GM12864 (cell line): ENCODE measurements around the gene CLCN5.

ENCODE experiments used
- DNase-seq: peaks from one replicate; pipeline ENCODE4 v3.0.0-alpha.2; 2011; ENCODE audit warnings: low read depth
- H3K4me3 ChIP-seq: 2 replicates; pipeline ENCODE4 v1.5.1; 2011; ENCODE audit warnings: mild to moderate bottlenecking, low read depth, low read length, control low read depth
- TF ChIP-seq, protein P1 (sequence below): IDR thresholded peaks from 2 replicates; pipeline ENCODE4 v1.5.1; 2011; ENCODE audit warnings: low read depth, mild to moderate bottlenecking, moderate library complexity, low read length, control low read depth, inconsistent platforms; ENCODE audit errors: missing control alignments

CLCN5 gene

DNA sequence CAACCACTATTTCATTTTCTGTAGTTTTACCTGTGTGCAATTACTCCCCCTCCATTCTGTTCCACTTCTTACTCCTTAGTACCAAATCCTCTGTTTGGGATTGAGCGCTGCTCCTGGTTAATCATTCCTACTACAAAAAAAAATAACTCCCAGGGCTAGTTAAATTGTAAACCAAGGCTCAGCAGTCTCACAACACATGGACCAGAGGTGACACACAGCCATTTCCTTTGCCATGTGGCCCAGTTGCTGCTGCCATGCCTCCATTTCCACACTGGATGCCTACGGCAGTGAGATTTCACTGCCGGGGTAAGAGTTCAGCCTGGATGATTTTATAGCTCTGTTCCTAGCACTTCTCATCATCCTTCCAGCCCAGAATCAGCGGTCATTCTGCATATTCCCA is 171.2 kb downstream of the CLCN5 start:
- H3K4me3 ChIP-seq, result no peak overlapping the region
- no peak for DNase-seq
- TF ChIP-seq, protein P1, sequence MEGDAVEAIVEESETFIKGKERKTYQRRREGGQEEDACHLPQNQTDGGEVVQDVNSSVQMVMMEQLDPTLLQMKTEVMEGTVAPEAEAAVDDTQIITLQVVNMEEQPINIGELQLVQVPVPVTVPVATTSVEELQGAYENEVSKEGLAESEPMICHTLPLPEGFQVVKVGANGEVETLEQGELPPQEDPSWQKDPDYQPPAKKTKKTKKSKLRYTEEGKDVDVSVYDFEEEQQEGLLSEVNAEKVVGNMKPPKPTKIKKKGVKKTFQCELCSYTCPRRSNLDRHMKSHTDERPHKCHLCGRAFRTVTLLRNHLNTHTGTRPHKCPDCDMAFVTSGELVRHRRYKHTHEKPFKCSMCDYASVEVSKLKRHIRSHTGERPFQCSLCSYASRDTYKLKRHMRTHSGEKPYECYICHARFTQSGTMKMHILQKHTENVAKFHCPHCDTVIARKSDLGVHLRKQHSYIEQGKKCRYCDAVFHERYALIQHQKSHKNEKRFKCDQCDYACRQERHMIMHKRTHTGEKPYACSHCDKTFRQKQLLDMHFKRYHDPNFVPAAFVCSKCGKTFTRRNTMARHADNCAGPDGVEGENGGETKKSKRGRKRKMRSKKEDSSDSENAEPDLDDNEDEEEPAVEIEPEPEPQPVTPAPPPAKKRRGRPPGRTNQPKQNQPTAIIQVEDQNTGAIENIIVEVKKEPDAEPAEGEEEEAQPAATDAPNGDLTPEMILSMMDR, result no peak

DNA sequence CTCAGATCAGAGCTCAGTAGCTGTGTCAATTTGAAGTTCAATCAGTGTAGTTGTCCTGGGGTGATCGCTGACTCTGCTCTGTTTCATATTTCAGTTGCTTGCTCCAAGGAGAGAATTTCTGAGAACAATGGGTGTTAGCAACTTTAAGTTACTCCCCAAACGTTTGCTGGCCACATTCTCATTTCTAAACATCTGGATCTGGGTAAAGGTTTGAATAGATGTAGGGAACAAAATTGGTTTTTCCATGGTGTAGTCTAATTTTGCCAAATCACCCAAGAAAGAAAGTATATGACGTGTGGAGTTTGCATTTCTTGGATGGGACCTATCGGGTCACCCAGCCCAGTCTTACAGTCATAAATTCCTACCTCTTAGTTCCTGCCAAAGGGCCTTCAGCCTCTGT is 174.7 kb downstream of the CLCN5 start:
- DNase-seq, result no peak
- TF ChIP-seq, protein P1, result no peak
- no peak overlapping the region for H3K4me3 ChIP-seq

DNA sequence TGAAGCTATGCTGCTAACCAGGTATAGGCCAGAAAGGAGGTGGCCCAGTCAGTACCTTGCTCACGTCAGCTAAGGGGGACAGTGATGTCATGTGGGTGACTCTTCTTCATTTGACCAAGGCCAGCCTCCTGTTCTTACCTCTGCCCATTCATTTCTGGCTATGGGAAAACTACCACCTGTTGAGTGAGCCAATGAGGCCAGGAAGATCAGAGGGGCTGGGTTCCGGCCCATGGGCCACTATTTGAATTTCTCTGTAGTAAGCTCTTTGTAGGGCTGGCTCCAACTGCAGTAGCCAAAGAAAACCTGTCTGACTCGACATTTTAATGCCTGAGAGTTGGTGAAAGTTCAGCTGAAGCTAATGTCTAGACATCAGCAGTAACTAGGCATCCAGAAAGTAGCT is 175.8 kb downstream of the CLCN5 start:
- TF ChIP-seq, protein P1, result no peak
- no peak overlapping the region for H3K4me3 ChIP-seq
- no peak for DNase-seq

DNA sequence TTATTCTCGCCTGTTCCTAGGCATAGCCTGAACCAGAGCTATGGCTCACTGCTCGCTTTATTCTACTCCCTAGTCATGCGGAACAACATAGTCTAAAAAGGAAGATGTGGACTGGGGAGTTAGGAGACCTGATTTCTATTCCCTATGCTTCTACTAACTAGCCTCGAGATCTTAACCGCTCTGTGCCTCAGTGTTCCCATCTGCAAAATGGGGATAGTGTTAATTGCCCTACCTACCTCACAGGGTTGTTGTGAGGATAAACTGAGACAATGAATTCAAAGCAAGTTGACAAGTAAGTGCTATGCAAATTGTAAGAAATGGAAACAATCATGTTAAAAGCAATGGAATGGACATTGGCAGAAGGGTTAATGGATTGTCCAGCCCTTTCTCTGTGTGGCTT is 176.4 kb downstream of the CLCN5 start:
- H3K4me3 ChIP-seq, result no peak overlapping the region
- no peak for DNase-seq
- TF ChIP-seq, protein P1, result no peak

DNA sequence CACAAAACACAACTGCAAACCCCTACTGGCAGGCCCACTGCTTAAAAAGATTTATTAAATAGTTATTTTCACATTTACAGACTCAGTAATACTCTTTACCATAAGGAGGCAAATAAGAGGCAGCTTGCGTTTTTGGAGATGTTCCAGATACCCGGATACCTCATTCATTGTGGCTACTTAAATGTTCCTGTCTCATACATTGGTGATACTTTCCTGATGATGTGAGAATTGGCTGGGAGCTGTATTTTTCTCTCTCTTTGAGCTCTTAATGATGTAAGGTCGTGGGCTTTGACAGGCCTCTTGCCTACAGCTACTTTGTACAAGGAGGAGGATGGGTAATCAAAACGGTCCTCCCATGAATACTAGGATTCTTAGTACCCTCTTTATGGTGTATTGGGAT is 176.9 kb downstream of the CLCN5 start:
- H3K4me3 ChIP-seq, result no peak overlapping the region
- DNase-seq, result no peak
- TF ChIP-seq, protein P1, result no peak

DNA sequence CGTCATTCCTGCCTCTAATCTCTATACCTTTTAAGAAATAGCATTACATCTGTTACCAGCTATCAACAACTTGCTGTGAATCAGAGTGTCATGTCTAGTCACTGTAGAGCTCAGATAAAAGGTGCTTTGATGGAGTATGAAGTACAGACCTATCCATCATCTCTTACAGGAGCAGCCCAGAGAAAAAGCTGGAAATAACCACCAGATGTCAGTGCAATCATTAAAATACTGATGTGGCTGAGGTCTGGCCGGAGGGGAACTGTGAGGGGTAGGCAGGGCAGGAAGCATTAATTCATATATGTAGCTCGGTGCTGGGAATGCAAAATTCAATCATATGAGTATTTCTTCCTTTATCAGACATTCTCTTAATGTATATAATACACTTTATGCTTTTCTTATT is 177.8 kb downstream of the CLCN5 start:
- no peak for DNase-seq
- no peak overlapping the region for H3K4me3 ChIP-seq
- TF ChIP-seq, protein P1, result peak; percentile 10

DNA sequence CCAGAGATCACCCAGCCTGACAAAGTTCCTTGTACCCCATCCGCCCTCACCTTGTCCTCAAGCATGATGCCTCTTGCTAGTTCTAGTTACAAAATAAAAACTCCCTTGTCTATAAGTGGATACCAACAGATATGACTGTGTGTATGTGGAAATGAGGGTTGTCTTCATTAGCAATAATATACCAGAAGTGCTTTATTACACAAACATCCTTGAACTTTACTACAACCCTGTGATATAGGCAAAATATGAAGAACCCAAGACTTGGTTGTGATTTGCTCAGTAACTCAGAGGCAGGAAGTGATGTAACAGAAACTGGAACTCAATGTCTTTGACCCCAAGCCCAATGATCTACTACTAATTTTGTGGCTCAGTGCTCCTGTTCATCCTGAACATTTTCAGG is 180.8 kb downstream of the CLCN5 start:
- H3K4me3 ChIP-seq, result no peak overlapping the region
- DNase-seq, result no peak
- TF ChIP-seq, protein P1, result no peak
